ENCODE results near the gene CHST1. TPM values are rescaled to one million over a fixed set of nuclear protein-coding genes. Genes with fewer than 3 reads are reported as not detected.

The CHST1 gene
- total RNA-seq, 1 donor from 2014 or later: 2.6 TPM

GRCh38 chr11:45660729-45661438 is 4.5 kb downstream of the CHST1 start:
- H3K9me3 Mint-ChIP-seq (ENCODE audit: unreplicated experiment): no peaks in the 10 kb centered on the region
- no peaks in the 10 kb centered on the region for H3K36me3 ChIP-seq (ENCODE audit: insufficient read depth, low read length)
- no peak overlapping the region for H3K9ac ChIP-seq (ENCODE audit: low read length)
- FAIRE-seq: no peak
- no peak for DNase-seq (ENCODE audit: low read depth)
- peaks cover 1% of the 10 kb centered on the region for H4K20me1 ChIP-seq (ENCODE audit: insufficient read depth, low read length)
- peaks cover 14% of the 10 kb centered on the region for H3K27me3 Mint-ChIP-seq (ENCODE audit: low read depth, unreplicated experiment)
- no peak overlapping the region for H3K4me2 ChIP-seq (ENCODE audit: low read length)
- no peaks in the 10 kb centered on the region for H3K36me3 Mint-ChIP-seq (ENCODE audit: low read depth, unreplicated experiment)
- peaks cover 26% of the 10 kb centered on the region for H3K4me1 Mint-ChIP-seq (ENCODE audit: low read depth, unreplicated experiment)
- TF ChIP-seq CTCF (IDR thresholded peaks at IDR 0.05; ENCODE audit: insufficient read depth, low read depth, low read length): no peak
- TF ChIP-seq EZH2 (IDR thresholded peaks at IDR 0.05; ENCODE audit: insufficient read depth, low read length): no peak
- H3K27ac ChIP-seq (ENCODE audit: low read depth, low read length): no peak overlapping the region
- no peaks in the 10 kb centered on the region for H3K79me2 ChIP-seq (ENCODE audit: insufficient read depth, low read length)
- no peak overlapping the region for H3K4me3 ChIP-seq (ENCODE audit: insufficient read depth, low read depth, low read length)
- H3K27me3 ChIP-seq (ENCODE audit: insufficient read depth, low read length): peaks cover 6% of the 10 kb centered on the region
- H3K9me3 ChIP-seq (ENCODE audit: insufficient read depth, low read depth, low read length): no peaks in the 10 kb centered on the region
- H3K27ac Mint-ChIP-seq (ENCODE audit: unreplicated experiment): no peak overlapping the region
- peaks cover 41% of the 10 kb centered on the region for H3K4me1 ChIP-seq (ENCODE audit: insufficient read depth, low read length)
- H3K4me3 Mint-ChIP-seq (ENCODE audit: unreplicated experiment): no peak overlapping the region
- no peak overlapping the region for H2AFZ ChIP-seq (ENCODE audit: low read depth, low read length)

- Mint-ChIP-seq H3K4me3 (ENCODE audit: unreplicated experiment) (no peak overlapping the region), H3K27me3 (ENCODE audit: low read depth, unreplicated experiment) (peaks cover 16% of the 10 kb centered on the region), H3K27ac (ENCODE audit: unreplicated experiment) (no peak overlapping the region), H3K4me1 (ENCODE audit: low read depth, unreplicated experiment) (peaks cover 28% of the 10 kb centered on the region), H3K36me3 (ENCODE audit: low read depth, unreplicated experiment) (no peaks in the 10 kb centered on the region), H3K9me3 (ENCODE audit: unreplicated experiment) (no peaks in the 10 kb centered on the region)
- FAIRE-seq: no peak
- Histone ChIP-seq H3K36me3 (ENCODE audit: insufficient read depth, low read length) (no peaks in the 10 kb centered on the region), H3K79me2 (ENCODE audit: insufficient read depth, low read length) (no peaks in the 10 kb centered on the region), H3K9me3 (ENCODE audit: insufficient read depth, low read depth, low read length) (no peaks in the 10 kb centered on the region), H2AFZ (ENCODE audit: low read depth, low read length) (no peak overlapping the region), H3K4me1 (ENCODE audit: insufficient read depth, low read length) (peaks cover 41% of the 10 kb centered on the region), H3K4me3 (ENCODE audit: insufficient read depth, low read depth, low read length) (no peak overlapping the region), H3K27ac (ENCODE audit: low read depth, low read length) (no peak overlapping the region), H4K20me1 (ENCODE audit: insufficient read depth, low read length) (no peaks in the 10 kb centered on the region), H3K4me2 (ENCODE audit: low read length) (no peak overlapping the region), H3K27me3 (ENCODE audit: insufficient read depth, low read length) (peaks cover 6% of the 10 kb centered on the region), H3K9ac (ENCODE audit: low read length) (no peak overlapping the region)
- TF ChIP-seq EZH2 (IDR thresholded peaks at IDR 0.05; ENCODE audit: insufficient read depth, low read length) (no peak), CTCF (IDR thresholded peaks at IDR 0.05; ENCODE audit: insufficient read depth, low read depth, low read length) (no peak)
- DNase-seq (ENCODE audit: low read depth): no peak
These were observed 5.6 kb downstream of the CHST1 start for GRCh38 chr11:45659818-45660160.

All from astrocyte (in vitro differentiated cells and primary cell).